K562 (cell line): ENCODE data around the gene GDF15. TPM values are rescaled to one million over a fixed set of nuclear protein-coding genes. Genes with fewer than 3 reads are reported as not detected.

Experiments
- ATAC-seq: fragments of 200-7000 bp; cut with Tn5 transposase; 3 replicates; pipeline ENCODE4 v1.9.1; 2020; ENCODE audit warnings: moderate library complexity
- BruUV-seq: library from RNA; stranded (reverse); fragments of 400-500 nt; replicated peaks from 2 replicates; lab custom pipeline; 2021; lab: Mats Ljungman, UMichigan
- CTCF ChIA-PET: fragments of 300-600 bp; formaldehyde crosslinking; extraction: SDS; loops from one replicate; lab custom pipeline; 2021; ENCODE audit warnings: low intra/inter-chr PET ratio; lab: Yijun Ruan, JAX
- POLR2A ChIA-PET: fragments of 300-600, 350-650 bp; sonication (Branson Sonifier 250); formaldehyde crosslinking; extraction: SDS; loops from one replicate; lab custom pipeline; 2021; ENCODE audit warnings: antibody characterized with exemption, inconsistent platforms; lab: Yijun Ruan, JAX
- DNase-seq, 4 experiments: peaks; one replicate each; pipeline versions ENCODE4 v3.0.0 to v3.0.0-alpha.2; 2011 to 2018; ENCODE audit warnings: low spot score in 3 of 4, mixed read lengths in 3 of 4; ENCODE audit errors: extremely low read depth in 1 of 4
- FAIRE-seq: peaks from 2 replicates; lab custom pipeline; 2011; peaks lifted over from hg19 to GRCh38; lab: Jason Lieb, UNC
- H2AFZ ChIP-seq: 2 replicates; pipeline ENCODE4 v1.6.0; 2011; ENCODE audit warnings: low read depth, low read length, control low read depth, inconsistent platforms
- H3K27ac ChIP-seq: fragments of 200-600 bp; 3 replicates; pipeline ENCODE4 v1.8.0; 2011; ENCODE audit warnings: low read depth, mild to moderate bottlenecking, control low read depth, inconsistent platforms, low read length, moderate library complexity, mixed read lengths; ENCODE audit errors: extremely low read depth
- H3K27me3 ChIP-seq, 2 experiments: fragments of 300-600 bp in 1 of 2; 2 replicates in 1 of 2; 3 replicates in 1 of 2; pipeline versions ENCODE4 v1.6.0 to v1.8.0; 2011; ENCODE audit warnings: inconsistent platforms in 2 of 2, low read length in 2 of 2, mild to moderate bottlenecking in 1 of 2, mixed read lengths in 1 of 2, moderate library complexity in 1 of 2; ENCODE audit not compliant: control insufficient read depth in 2 of 2, insufficient read depth in 2 of 2
- H3K36me3 ChIP-seq: fragments of 300-600 bp; 3 replicates; pipeline ENCODE4 v1.8.0; 2011; ENCODE audit warnings: mild to moderate bottlenecking, low read length, inconsistent platforms; ENCODE audit not compliant: control insufficient read depth, insufficient read depth
- H3K4me1 ChIP-seq, 2 experiments: fragments of 200-600 bp in 1 of 2; replicated peaks in 1 of 2; 2 replicates in 1 of 2; 3 replicates in 1 of 2; pipeline versions ENCODE4 v1.5.1 to v1.8.0; 2011; ENCODE audit warnings: inconsistent platforms in 2 of 2, low read length in 2 of 2, mild to moderate bottlenecking in 1 of 2, mixed read lengths in 1 of 2, moderate library complexity in 1 of 2; ENCODE audit not compliant: control insufficient read depth in 2 of 2, insufficient read depth in 2 of 2
- H3K4me2 ChIP-seq: 2 replicates; pipeline ENCODE4 v1.6.1; 2011; ENCODE audit warnings: low read length, control low read depth, inconsistent platforms, mixed read lengths; ENCODE audit not compliant: insufficient read depth
- H3K4me3 ChIP-seq: fragments of 200-600 bp; sonication (generic), shearing (Covaris generic); 2 replicates; pipeline ENCODE4 v1.5.1; 2016; ENCODE audit warnings: control low read depth, inconsistent platforms
- H3K79me2 ChIP-seq: fragments of 200-600 bp; 3 replicates; pipeline ENCODE4 v1.8.0; 2011; ENCODE audit warnings: low read length, inconsistent platforms; ENCODE audit not compliant: control insufficient read depth, insufficient read depth
- H3K9ac ChIP-seq, 2 experiments: 2 replicates each; pipeline versions ENCODE4 v1.6.0 to v1.6.1; 2011; ENCODE audit warnings: low read depth in 2 of 2, low read length in 2 of 2, control low read depth in 1 of 2, inconsistent platforms in 1 of 2, mild to moderate bottlenecking in 1 of 2, mixed read lengths in 1 of 2; ENCODE audit not compliant: insufficient read depth in 1 of 2
- H3K9me1 ChIP-seq: one replicate; pipeline ENCODE4 v1.6.0; 2011; ENCODE audit warnings: inconsistent platforms, mild to moderate bottlenecking, low read length, moderate library complexity; ENCODE audit not compliant: control insufficient read depth, insufficient read depth
- H3K9me3 ChIP-seq: replicated peaks from 2 replicates; pipeline ENCODE4 v1.5.1; 2011; ENCODE audit warnings: low read depth, low read length, inconsistent platforms; ENCODE audit not compliant: control insufficient read depth, insufficient read depth
- H4K20me1 ChIP-seq: replicated peaks from 2 replicates; pipeline ENCODE4 v1.6.1; 2011; ENCODE audit warnings: low read length, inconsistent platforms, mixed read lengths; ENCODE audit not compliant: control insufficient read depth, insufficient read depth
- ARID1B ChIP-seq: fragments of 450-650 bp; IDR thresholded peaks from 2 replicates; pipeline ENCODE4 v1.6.1; 2016; ENCODE audit warnings: antibody characterized with exemption, mild to moderate bottlenecking, inconsistent platforms
- ATF1 ChIP-seq, 2 experiments: fragments of 450-650 bp in 1 of 2; IDR thresholded peaks; 2 replicates each; pipeline ENCODE4 v1.6.1; 2016; ENCODE audit warnings: missing compliant biosample characterization in 1 of 2, missing genetic modification characterization in 1 of 2
- BACH1 ChIP-seq: fragments of 200-800 bp; sonication (Bioruptor generic); IDR thresholded peaks from 2 replicates; pipeline ENCODE4 v1.6.1; 2016; ENCODE audit warnings: missing genetic modification characterization, missing compliant biosample characterization
- BCL6 ChIP-seq: fragments of 250-450 bp; sonication (Bioruptor Pico); IDR thresholded peaks from 2 replicates; pipeline ENCODE4 v1.4.0; 2020
- DMBX1 ChIP-seq: fragments of 250-450 bp; sonication (Bioruptor Pico); IDR thresholded peaks from 2 replicates; pipeline ENCODE4 v1.8.0; 2022; ENCODE audit warnings: inconsistent platforms, mild to moderate bottlenecking, moderate library complexity, borderline replicate concordance
- ELF4 ChIP-seq: fragments of 450-650 bp; formaldehyde crosslinking; IDR thresholded peaks from 2 replicates; pipeline ENCODE4 v1.4.0; 2022; ENCODE audit warnings: missing genetic modification characterization
- EP400 ChIP-seq: fragments of 450-650 bp; IDR thresholded peaks from 2 replicates; pipeline ENCODE4 v1.6.1; 2017; ENCODE audit warnings: antibody characterized with exemption, mild to moderate bottlenecking, moderate library complexity
- GABPB1 ChIP-seq: sonication (generic); formaldehyde crosslinking; IDR thresholded peaks from 2 replicates; pipeline ENCODE4 v1.8.0; 2022; ENCODE audit warnings: mild to moderate bottlenecking, missing genetic modification reagents
- HDAC1 ChIP-seq, 2 experiments: fragments of 450-650 bp; IDR thresholded peaks; 2 replicates each; pipeline ENCODE4 v1.6.1; 2016 to 2017; ENCODE audit warnings: inconsistent platforms in 1 of 2, mild to moderate bottlenecking in 1 of 2, moderate library complexity in 1 of 2
- NCOA1 ChIP-seq: fragments of 450-650 bp; IDR thresholded peaks from 2 replicates; pipeline ENCODE4 v1.6.1; 2016; ENCODE audit warnings: low read depth
- NCOR1 ChIP-seq: fragments of 450-650 bp; IDR thresholded peaks from 2 replicates; pipeline ENCODE4 v1.6.1; 2016; ENCODE audit warnings: mild to moderate bottlenecking, moderate library complexity
- SMARCC2 ChIP-seq: fragments of 450-650 bp; IDR thresholded peaks from 2 replicates; pipeline ENCODE4 v1.6.1; 2017; ENCODE audit warnings: antibody characterized with exemption, moderate library complexity, mild to moderate bottlenecking, low read depth
- TEAD1 ChIP-seq, 2 experiments: fragments of 450-650 bp in 1 of 2; sonication (generic) in 1 of 2; formaldehyde crosslinking; IDR thresholded peaks; 2 replicates each; pipeline versions ENCODE4 v1.4.0 to v1.8.0; 2020 to 2022; ENCODE audit warnings: mild to moderate bottlenecking in 2 of 2, missing genetic modification reagents in 1 of 2
- WGBS: fragments of 100-300 bp; shearing (Covaris generic); methylation state at CpG from one replicate; pipeline ENCODE4 v1.1.6; 2016; ENCODE audit warnings: low coverage, mixed read lengths; ENCODE audit not compliant: insufficient coverage; ENCODE audit errors: missing lambda C conversion rate; 5-methylcytosine and 5-hydroxymethylcytosine counted together
- in situ Hi-C: fragments of 300-500 bp; cut with MboI; formaldehyde crosslinking; loops from 4 replicates; pipeline ENCODE4 v1.15.0; 2018; ENCODE audit warnings: inconsistent platforms, mixed read lengths
- intact Hi-C: fragments of 100-400 bp; cut with micrococcal nuclease; formaldehyde crosslinking; loops from 2 replicates; pipeline ENCODE4 v1.14.2; 2022
- polyA plus RNA-seq, 8 experiments: library from polyadenylated mRNA; depleted of rRNA in 4 of 8; stranded (reverse) in 5 of 8; unstranded in 3 of 8; fragments of >200 nt; fragmentation: Nextera tagmentation in 2 of 8; fragmentation: Illumina TruSeq in 1 of 8; extraction: Ambion mirVana in 2 of 8; extraction: Trizol in 1 of 8; gene quantifications; 2 replicates each; pipeline versions ENCODE4 v1.2.1 to v1.2.3, GENCODE V29; 2011 to 2014; ENCODE audit warnings: inconsistent platforms in 1 of 8, missing spikeins in 1 of 8
- total RNA-seq, 7 experiments: library from RNA; depleted of rRNA in 6 of 7; stranded (reverse); fragments of >200 nt in 6 of 7; fragmentation: Illumina TruSeq in 2 of 7; extraction: Trizol in 2 of 7; gene quantifications; 2 replicates each; pipeline versions ENCODE4 v1.2.1 to v1.2.3, GENCODE V29; 2011 to 2021; ENCODE audit warnings: low replicate concordance in 1 of 7
- TF ChIP-seq, protein P1 (sequence below): fragments of 200-800 bp; sonication (Bioruptor generic); IDR thresholded peaks from 2 replicates; pipeline ENCODE4 v1.6.1; 2017; ENCODE audit warnings: missing genetic modification characterization, missing compliant biosample characterization
- TF ChIP-seq, protein P2 (sequence below), 2 experiments: fragments of 450-650 bp in 1 of 2; sonication (generic) in 1 of 2; formaldehyde crosslinking in 1 of 2; IDR thresholded peaks in 1 of 2; conservative IDR thresholded peaks in 1 of 2; 2 replicates each; pipeline versions ENCODE4 v1.6.1 to v1.8.1; 2016 to 2023; ENCODE audit warnings: mild to moderate bottlenecking in 2 of 2, moderate library complexity in 2 of 2, inconsistent platforms in 1 of 2, missing genetic modification reagents in 1 of 2
- TF ChIP-seq, protein P3 (sequence below): fragments of 200-800 bp; sonication (Bioruptor generic); IDR thresholded peaks from 2 replicates; pipeline ENCODE4 v1.6.1; 2017; ENCODE audit warnings: missing genetic modification characterization, missing compliant biosample characterization

The GDF15 gene
- total and polyA plus RNA-seq, 9 of the 15 experiments (the other 6 are each of a cell fraction or from before 2014, with no cell fraction given), result 2.3 to 82.4 (median 12.5) TPM

DNA sequence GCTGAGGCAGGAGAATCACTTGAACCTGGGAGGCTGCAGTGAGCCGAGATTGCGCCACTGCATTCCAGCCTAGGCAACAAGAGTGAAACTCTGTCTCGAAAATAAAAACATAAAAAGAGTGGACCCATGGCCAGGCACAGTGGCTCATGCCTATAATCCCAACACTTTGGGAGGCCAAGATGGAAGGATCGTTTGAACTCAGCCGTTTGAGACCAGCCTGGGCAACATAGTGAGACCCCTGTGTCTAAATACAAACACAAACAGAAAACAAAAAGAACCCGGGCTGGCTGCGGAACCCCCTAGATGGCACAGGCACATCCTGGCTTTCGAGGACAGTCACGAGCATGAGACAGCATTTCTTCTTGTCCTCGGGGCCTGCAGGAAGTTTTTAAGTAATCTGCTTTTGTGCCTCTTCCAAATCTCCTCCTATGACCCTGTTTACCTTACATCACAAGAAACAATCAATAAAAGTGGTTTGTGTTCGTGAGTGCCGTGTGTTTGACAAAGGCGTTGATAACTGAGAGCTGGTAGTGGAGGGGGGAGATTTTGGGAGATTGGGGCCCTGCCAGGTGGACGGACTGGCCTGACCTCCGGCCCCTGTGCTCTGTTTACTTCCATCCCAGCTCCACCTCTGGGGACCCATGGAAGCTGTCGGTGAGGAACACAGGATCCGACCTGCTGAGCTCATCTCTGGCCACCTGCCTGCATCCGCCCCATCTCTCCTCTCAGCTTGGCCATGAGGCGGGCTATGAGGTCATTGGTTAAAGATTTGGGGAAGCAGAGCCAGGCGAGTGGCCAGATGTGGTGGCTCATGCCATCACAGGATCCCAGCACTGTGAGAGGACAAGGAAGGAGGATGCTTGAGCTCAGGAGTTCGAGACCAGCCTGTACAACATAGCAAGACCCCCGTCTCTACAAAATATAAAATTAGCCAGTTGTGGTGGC, 5.9 kb upstream of the GDF15 start:
- Histone ChIP-seq H3K9me3 (no peaks in the 10 kb centered on the region), H3K79me2 (peaks cover 3% of the 10 kb centered on the region; the same call in 2 of the 3 replicates), H4K20me1 (no peaks in the 10 kb centered on the region), H2AFZ (peak overlapping the region; percentile 79), H3K4me2 (peak overlapping the region; percentile 43), H3K9me1 (no peaks in the 10 kb centered on the region), H3K27me3 (no peaks in the 10 kb centered on the region), H3K9ac (peak overlapping the region; percentile 56 to 66), H3K4me1 (peaks cover 47 to 54% of the 10 kb centered on the region in 2 experiments), H3K4me3 (no peak overlapping the region), H3K36me3 (no peaks in the 10 kb centered on the region), H3K27ac (peak overlapping the region; percentile 66)
- intact Hi-C loops, result no loop called here
- BruUV-seq, result no TSS peak
- CTCF ChIA-PET, result no interaction called here
- WGBS, result 23% methylated on average over 22 of the region's 22 CpGs
- DNase-seq (peak; percentile 45 to 77 (median 54)), ATAC-seq (peak; percentile 71), FAIRE-seq (peak; percentile 65)
- POLR2A ChIA-PET, result interaction anchor here (0.6 to 2.5 kb wide), 9 partner anchors 10 to 882 kb away, joined by 3 to 37 read pairs (median 5); partner anchors contain the start of genes JUND and LRRC25
- in situ Hi-C loops, result no loop called here
- TF ChIP-seq ELF4 (CRISPR knock-in tag) (0 out of 2 replicates have a peak, but pooled peaks have one; percentile 37), BCL6 (CRISPR knock-in tag) (no peak), ARID1B (peak; percentile 68), EP400 (peak; percentile 38; the same call in 1 of the 2 replicates), NCOA1 (peak; percentile 49; the same call in 1 of the 2 replicates), ATF1 (CRISPR knock-in tag; IDR thresholded peaks at IDR 0.05) (no peak), ATF1 (tag; IDR thresholded peaks at IDR 0.05) (peak; percentile 69), HDAC1 (IDR thresholded peaks at IDR 0.05) (peak in 1 of 2 experiments; percentile 35; a peak in 1 of 4 replicates), SMARCC2 (no peak), GABPB1 (0 out of 2 replicates have a peak, but pooled peaks have one; percentile 54), NCOR1 (peak; percentile 48), BACH1 (tag) (peak; percentile 86), TEAD1 (CRISPR knock-in tag; IDR thresholded peaks at IDR 0.05) (peak in 1 of 2 experiments; percentile 45; a peak in 1 of 4 replicates), DMBX1 (peak; percentile 74; the same call in 1 of the 2 replicates)
- TF ChIP-seq, protein P1, sequence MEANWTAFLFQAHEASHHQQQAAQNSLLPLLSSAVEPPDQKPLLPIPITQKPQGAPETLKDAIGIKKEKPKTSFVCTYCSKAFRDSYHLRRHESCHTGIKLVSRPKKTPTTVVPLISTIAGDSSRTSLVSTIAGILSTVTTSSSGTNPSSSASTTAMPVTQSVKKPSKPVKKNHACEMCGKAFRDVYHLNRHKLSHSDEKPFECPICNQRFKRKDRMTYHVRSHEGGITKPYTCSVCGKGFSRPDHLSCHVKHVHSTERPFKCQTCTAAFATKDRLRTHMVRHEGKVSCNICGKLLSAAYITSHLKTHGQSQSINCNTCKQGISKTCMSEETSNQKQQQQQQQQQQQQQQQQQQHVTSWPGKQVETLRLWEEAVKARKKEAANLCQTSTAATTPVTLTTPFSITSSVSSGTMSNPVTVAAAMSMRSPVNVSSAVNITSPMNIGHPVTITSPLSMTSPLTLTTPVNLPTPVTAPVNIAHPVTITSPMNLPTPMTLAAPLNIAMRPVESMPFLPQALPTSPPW, result peak; percentile 56; the same call in 1 of the 2 replicates
- TF ChIP-seq, protein P2, sequence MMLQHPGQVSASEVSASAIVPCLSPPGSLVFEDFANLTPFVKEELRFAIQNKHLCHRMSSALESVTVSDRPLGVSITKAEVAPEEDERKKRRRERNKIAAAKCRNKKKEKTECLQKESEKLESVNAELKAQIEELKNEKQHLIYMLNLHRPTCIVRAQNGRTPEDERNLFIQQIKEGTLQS (IDR thresholded peaks at IDR 0.05), result peak; percentile 86
- TF ChIP-seq, protein P2 (CRISPR knock-in tag; conservative IDR thresholded peaks at IDR 0.05), result 0 out of 2 replicates have a peak, but pooled peaks have one; percentile 36
- TF ChIP-seq, protein P3, sequence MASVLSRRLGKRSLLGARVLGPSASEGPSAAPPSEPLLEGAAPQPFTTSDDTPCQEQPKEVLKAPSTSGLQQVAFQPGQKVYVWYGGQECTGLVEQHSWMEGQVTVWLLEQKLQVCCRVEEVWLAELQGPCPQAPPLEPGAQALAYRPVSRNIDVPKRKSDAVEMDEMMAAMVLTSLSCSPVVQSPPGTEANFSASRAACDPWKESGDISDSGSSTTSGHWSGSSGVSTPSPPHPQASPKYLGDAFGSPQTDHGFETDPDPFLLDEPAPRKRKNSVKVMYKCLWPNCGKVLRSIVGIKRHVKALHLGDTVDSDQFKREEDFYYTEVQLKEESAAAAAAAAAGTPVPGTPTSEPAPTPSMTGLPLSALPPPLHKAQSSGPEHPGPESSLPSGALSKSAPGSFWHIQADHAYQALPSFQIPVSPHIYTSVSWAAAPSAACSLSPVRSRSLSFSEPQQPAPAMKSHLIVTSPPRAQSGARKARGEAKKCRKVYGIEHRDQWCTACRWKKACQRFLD (CRISPR knock-in tag), result peak; percentile 88
